Astrocyte (in vitro differentiated cells and primary cell): ENCODE results near the gene DNAJC6.

Experiments used
- EZH2 ChIP-seq: IDR thresholded peaks from 2 replicates; pipeline ENCODE4 v1.6.1; 2012; ENCODE audit warnings: mild to moderate bottlenecking, low read length, inconsistent platforms; ENCODE audit not compliant: insufficient read depth
- TF ChIP-seq, protein P1 (sequence below): IDR thresholded peaks from 2 replicates; pipeline ENCODE4 v1.5.1; 2011; ENCODE audit warnings: low read depth, mild to moderate bottlenecking, inconsistent platforms, low read length, moderate library complexity; ENCODE audit not compliant: insufficient read depth

DNA sequence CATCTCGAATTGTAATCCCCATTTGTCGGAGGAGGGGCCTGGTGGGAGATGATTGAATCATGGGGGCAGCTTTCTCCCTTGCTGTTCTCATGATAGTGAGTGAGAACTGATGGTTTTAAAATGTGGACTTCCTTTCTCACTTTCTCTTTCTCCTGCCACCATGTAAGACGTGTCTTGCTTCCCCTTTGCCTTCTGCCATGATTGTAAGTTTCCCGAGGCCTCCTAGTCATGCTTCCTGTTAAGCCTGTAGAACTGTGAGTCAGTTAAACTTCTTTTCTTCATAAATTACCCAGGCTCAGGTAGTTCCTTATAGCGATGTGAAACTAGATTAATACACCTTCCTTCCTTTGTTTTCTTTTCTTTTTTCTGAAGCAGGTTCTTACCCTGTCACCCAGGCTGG lies 13.9 kb downstream of the DNAJC6 start:
- TF ChIP-seq, protein P1, sequence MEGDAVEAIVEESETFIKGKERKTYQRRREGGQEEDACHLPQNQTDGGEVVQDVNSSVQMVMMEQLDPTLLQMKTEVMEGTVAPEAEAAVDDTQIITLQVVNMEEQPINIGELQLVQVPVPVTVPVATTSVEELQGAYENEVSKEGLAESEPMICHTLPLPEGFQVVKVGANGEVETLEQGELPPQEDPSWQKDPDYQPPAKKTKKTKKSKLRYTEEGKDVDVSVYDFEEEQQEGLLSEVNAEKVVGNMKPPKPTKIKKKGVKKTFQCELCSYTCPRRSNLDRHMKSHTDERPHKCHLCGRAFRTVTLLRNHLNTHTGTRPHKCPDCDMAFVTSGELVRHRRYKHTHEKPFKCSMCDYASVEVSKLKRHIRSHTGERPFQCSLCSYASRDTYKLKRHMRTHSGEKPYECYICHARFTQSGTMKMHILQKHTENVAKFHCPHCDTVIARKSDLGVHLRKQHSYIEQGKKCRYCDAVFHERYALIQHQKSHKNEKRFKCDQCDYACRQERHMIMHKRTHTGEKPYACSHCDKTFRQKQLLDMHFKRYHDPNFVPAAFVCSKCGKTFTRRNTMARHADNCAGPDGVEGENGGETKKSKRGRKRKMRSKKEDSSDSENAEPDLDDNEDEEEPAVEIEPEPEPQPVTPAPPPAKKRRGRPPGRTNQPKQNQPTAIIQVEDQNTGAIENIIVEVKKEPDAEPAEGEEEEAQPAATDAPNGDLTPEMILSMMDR, result no peak
- TF ChIP-seq EZH2, result no peak
